ENCODE measurements around the gene LAMA2.

Gene LAMA2

GRCh38 chr6:129130106-129130505 lies 247.2 kb downstream of the LAMA2 start:
- Histone ChIP-seq H3K36me3 (no peaks in the 10 kb centered on the region), H3K27me3 (no peaks in the 10 kb centered on the region), H3K9me3 (no peaks in the 10 kb centered on the region), H3K4me3 (ENCODE audit: low read depth in 1 of 2, low read length in 1 of 2) (no peak overlapping the region), H3K27ac (no peak overlapping the region), H3K4me1 (ENCODE audit: control insufficient read depth in 1 of 2, insufficient read depth in 1 of 2, low read depth in 1 of 2, low read length in 1 of 2) (no peaks in the 10 kb centered on the region)
- TF ChIP-seq, protein P1, sequence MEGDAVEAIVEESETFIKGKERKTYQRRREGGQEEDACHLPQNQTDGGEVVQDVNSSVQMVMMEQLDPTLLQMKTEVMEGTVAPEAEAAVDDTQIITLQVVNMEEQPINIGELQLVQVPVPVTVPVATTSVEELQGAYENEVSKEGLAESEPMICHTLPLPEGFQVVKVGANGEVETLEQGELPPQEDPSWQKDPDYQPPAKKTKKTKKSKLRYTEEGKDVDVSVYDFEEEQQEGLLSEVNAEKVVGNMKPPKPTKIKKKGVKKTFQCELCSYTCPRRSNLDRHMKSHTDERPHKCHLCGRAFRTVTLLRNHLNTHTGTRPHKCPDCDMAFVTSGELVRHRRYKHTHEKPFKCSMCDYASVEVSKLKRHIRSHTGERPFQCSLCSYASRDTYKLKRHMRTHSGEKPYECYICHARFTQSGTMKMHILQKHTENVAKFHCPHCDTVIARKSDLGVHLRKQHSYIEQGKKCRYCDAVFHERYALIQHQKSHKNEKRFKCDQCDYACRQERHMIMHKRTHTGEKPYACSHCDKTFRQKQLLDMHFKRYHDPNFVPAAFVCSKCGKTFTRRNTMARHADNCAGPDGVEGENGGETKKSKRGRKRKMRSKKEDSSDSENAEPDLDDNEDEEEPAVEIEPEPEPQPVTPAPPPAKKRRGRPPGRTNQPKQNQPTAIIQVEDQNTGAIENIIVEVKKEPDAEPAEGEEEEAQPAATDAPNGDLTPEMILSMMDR (IDR thresholded peaks at IDR 0.05) = no peak

DNA sequence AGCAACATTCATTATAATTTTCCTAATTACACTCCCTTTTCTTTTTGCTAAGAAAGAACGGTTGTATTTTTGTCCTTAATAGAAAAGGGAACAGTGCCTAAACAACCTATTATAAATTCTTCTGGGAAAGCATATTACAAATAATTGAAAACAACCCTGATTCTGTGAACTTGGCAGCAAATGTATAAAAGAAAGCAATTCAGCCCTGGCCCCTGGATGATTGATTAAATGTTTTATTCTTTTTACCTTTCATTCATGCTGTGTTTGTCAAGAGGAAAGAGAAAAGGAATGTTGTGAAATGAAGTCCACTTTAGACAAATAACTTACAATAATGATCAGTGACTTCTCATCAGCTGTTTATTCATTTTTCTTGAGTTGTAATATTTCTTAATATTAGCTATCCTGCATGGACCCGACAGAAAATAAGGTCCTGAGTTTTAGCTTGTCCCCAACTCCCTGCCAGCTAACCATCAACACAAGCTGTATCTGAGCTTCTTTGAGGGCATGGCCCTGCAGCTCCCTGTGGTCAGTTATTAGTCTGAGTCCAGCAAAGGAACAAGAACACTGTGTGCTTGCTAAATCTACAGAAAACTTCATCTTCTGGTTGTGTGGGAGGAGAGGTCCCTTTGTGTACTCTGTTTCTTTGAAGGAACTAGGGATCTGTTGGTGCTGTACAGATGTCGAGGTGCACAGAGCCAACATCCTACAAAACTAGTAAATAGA lies 248.2 kb downstream of the LAMA2 start:
- Histone ChIP-seq H3K27ac (no peak overlapping the region), H3K27me3 (no peaks in the 10 kb centered on the region), H3K9me3 (no peaks in the 10 kb centered on the region), H3K4me3 (ENCODE audit: low read depth in 1 of 2, low read length in 1 of 2) (no peak overlapping the region), H3K36me3 (no peaks in the 10 kb centered on the region), H3K4me1 (ENCODE audit: control insufficient read depth in 1 of 2, insufficient read depth in 1 of 2, low read depth in 1 of 2, low read length in 1 of 2) (no peaks in the 10 kb centered on the region)
- TF ChIP-seq, protein P1 (IDR thresholded peaks at IDR 0.05) = no peak

- H3K27ac ChIP-seq = no peak overlapping the region
- TF ChIP-seq, protein P1 (IDR thresholded peaks at IDR 0.05) = no peak
- H3K27me3 ChIP-seq = no peaks in the 10 kb centered on the region
- H3K4me1 ChIP-seq (ENCODE audit: control insufficient read depth in 1 of 2, insufficient read depth in 1 of 2, low read depth in 1 of 2, low read length in 1 of 2) = no peaks in the 10 kb centered on the region
- H3K4me3 ChIP-seq (ENCODE audit: low read depth in 1 of 2, low read length in 1 of 2) = no peak overlapping the region
- no peaks in the 10 kb centered on the region for H3K9me3 ChIP-seq
- no peaks in the 10 kb centered on the region for H3K36me3 ChIP-seq
Observed at GRCh38 chr6:129133770-129134192, 250.8 kb downstream of the LAMA2 start.

GRCh38 chr6:129134535-129134934 lies 251.6 kb downstream of the LAMA2 start:
- no peaks in the 10 kb centered on the region for H3K9me3 ChIP-seq
- no peak overlapping the region for H3K4me3 ChIP-seq (ENCODE audit: low read depth in 1 of 2, low read length in 1 of 2)
- no peaks in the 10 kb centered on the region for H3K4me1 ChIP-seq (ENCODE audit: control insufficient read depth in 1 of 2, insufficient read depth in 1 of 2, low read depth in 1 of 2, low read length in 1 of 2)
- no peaks in the 10 kb centered on the region for H3K36me3 ChIP-seq
- TF ChIP-seq, protein P1 (IDR thresholded peaks at IDR 0.05) = no peak
- H3K27ac ChIP-seq = no peak overlapping the region
- H3K27me3 ChIP-seq = no peaks in the 10 kb centered on the region

DNA sequence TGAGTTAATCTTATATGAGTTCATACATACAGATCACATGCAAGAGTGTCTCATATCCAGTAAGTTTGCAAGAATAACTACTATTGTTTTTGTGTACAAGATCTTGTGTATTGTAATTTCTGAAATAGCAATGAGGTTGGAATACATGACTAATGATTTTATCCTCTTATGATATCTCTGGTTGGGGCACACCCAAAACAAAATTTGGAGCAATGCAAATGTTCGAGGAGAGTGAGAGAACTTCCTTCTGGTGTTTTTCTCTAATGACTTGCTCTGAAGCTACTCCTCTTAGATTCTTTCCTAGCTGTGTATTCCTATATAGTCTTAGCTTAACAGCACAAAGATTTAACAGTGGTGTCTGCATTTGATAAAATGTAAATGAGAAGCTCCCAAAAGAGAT lies 252.5 kb downstream of the LAMA2 start:
- TF ChIP-seq, protein P1 (IDR thresholded peaks at IDR 0.05) = no peak
- Histone ChIP-seq H3K36me3 (no peaks in the 10 kb centered on the region), H3K9me3 (no peaks in the 10 kb centered on the region), H3K27ac (no peak overlapping the region), H3K27me3 (no peaks in the 10 kb centered on the region), H3K4me1 (ENCODE audit: control insufficient read depth in 1 of 2, insufficient read depth in 1 of 2, low read depth in 1 of 2, low read length in 1 of 2) (no peaks in the 10 kb centered on the region), H3K4me3 (ENCODE audit: low read depth in 1 of 2, low read length in 1 of 2) (no peak overlapping the region)

Data from neutrophil (primary cell).